H7 (cell line): ENCODE data around the gene EVL. TPM values are rescaled to one million over a fixed set of nuclear protein-coding genes. Genes with fewer than 3 reads are reported as not detected.
A peak's percentile ranks its signal among the peaks of the same experiment; 100 is the strongest.

Experiments
- DNase-seq: peaks from one replicate; pipeline ENCODE4 v3.0.0; 2012
- H3K27me3 ChIP-seq: 2 replicates; pipeline ENCODE4 v1.6.0; 2011; ENCODE audit warnings: mild to moderate bottlenecking, low read length; ENCODE audit not compliant: control insufficient read depth, insufficient read depth
- H3K36me3 ChIP-seq: replicated peaks from 2 replicates; pipeline ENCODE4 v1.5.1; 2011; ENCODE audit warnings: low read length; ENCODE audit not compliant: control insufficient read depth, insufficient read depth
- H3K4me3 ChIP-seq: 2 replicates; pipeline ENCODE4 v1.5.1; 2011; ENCODE audit warnings: low read depth, mild to moderate bottlenecking, control low read depth, low read length, moderate library complexity; ENCODE audit not compliant: insufficient read depth
- total RNA-seq: library from RNA; depleted of rRNA; stranded (reverse); fragments of >200 nt; shearing (Covaris generic); gene quantifications from 2 replicates; pipeline ENCODE4 v1.2.3, GENCODE V29; 2014; rRNA removed

Gene EVL
- total RNA-seq, 1 experiment from 2014 or later = 38.9 TPM

DNA sequence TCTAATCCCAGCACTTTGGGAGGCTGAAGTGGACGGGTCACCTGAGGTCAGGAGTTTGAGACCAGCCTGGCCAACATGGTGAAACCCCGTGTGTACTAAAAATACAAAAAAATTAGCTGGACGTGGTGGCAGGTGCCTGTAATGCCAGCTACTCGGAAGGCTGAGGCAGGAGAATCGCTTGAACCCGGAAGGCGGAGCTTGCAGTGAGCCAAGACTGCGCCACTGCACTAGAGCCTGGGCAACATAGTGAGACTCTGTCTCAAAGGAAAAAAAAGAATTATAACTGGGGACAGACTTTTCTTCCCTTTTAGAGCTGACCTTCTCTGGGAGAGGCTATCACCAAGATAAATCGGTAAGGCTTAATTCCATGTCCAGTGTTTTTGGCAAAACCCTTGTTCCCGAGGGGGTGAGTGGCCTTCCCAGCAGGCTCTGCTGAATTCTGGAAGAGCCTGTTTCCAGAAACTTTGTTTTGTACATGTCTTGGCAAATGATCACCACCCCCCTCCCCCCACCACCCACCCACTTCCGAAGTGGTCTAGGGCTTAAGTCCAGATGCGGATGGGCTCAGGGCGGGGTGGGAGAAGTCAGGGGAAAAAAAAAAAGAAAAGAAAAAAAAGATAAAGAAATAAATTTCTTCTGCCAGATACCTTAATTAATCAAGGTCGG, 126.5 kb downstream of the EVL start:
- Histone ChIP-seq H3K27me3 (no peaks in the 10 kb centered on the region), H3K4me3 (no peak overlapping the region), H3K36me3 (no peaks in the 10 kb centered on the region)
- no peak for DNase-seq

DNA sequence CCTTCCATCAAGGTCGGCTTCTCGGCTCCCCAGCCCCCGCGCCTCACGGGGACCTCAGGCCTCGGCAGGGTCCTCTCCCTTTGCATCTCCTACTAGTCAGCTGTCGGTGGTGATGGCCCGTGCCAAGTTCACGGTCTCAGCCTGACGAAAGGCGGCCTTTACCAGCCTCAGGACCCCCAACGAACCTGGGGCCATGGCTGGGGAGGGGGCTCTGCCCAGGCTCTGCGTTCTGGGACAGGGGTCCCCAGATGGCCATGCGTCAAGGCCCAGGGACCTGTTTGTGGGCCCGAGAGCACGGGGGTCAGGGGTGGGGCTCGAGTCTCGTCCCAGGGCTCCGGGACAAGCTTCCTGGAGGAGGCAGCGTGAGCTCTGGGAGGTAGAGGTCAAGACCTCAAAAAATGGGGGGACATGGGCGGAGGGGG, 127.0 kb downstream of the EVL start:
- Histone ChIP-seq H3K27me3 (no peaks in the 10 kb centered on the region), H3K36me3 (no peaks in the 10 kb centered on the region), H3K4me3 (peak overlapping the region; percentile 28)
- no peak for DNase-seq

GRCh38 chr14:100192672-100193416, 127.6 kb downstream of the EVL start:
- Histone ChIP-seq H3K36me3 (no peaks in the 10 kb centered on the region), H3K4me3 (peak overlapping the region; percentile 28), H3K27me3 (no peaks in the 10 kb centered on the region)
- DNase-seq = peak; percentile 100

Other genes with a start within 250 kb of the EVL start
- gene DEGS2, start 94.2 kb downstream of the EVL start, total RNA-seq = not detected in 2 replicates
- gene YY1, start 173.7 kb downstream of the EVL start, total RNA-seq = 50.9 and 68.9 TPM in 2 replicates
- 124 and 131 TPM in 2 replicates for gene SLC25A29, start 241.0 kb downstream of the EVL start, total RNA-seq